HepG2 (cell line): ENCODE measurements around the gene SLC25A48. TPM values are rescaled to one million over a fixed set of nuclear protein-coding genes. Genes with fewer than 3 reads are reported as not detected.

Experiments used
- NFRKB ChIP-seq: fragments of 450-650 bp; IDR thresholded peaks from 2 replicates; pipeline ENCODE4 v1.6.1; 2017
- SAP130 ChIP-seq: IDR thresholded peaks from 2 replicates; pipeline ENCODE4 v1.6.1; 2016; ENCODE audit warnings: low read depth
- SMARCE1 ChIP-seq: fragments of 450-650 bp; IDR thresholded peaks from 2 replicates; pipeline ENCODE4 v1.6.1; 2017; ENCODE audit warnings: borderline replicate concordance
- SP140L ChIP-seq: sonication (generic); formaldehyde crosslinking; IDR thresholded peaks from 2 replicates; pipeline ENCODE4 v1.4.0; 2020; ENCODE audit warnings: missing genetic modification reagents, borderline replicate concordance
- ZSCAN9 ChIP-seq: IDR thresholded peaks from 2 replicates; pipeline ENCODE4 v1.6.1; 2016; ENCODE audit warnings: borderline replicate concordance
- polyA plus RNA-seq, 8 experiments: library from polyadenylated mRNA; depleted of rRNA in 3 of 8; stranded (reverse) in 7 of 8; unstranded in 1 of 8; fragments of >200 nt; fragmentation: Illumina TruSeq in 4 of 8; extraction: Trizol in 4 of 8; gene quantifications; 2 replicates each; pipeline versions ENCODE4 v1.2.1 to v1.2.3, GENCODE V29; 2011 to 2016; ENCODE audit warnings: low read depth in 4 of 8, missing spikeins in 1 of 8, mixed read lengths in 1 of 8; ENCODE audit not compliant: insufficient read depth in 1 of 8
- total RNA-seq, 5 experiments: library from RNA; depleted of rRNA; stranded (reverse); fragments of >200 nt; fragmentation: Illumina TruSeq; extraction: Trizol; gene quantifications; 2 replicates each; pipeline ENCODE4 v1.2.3, GENCODE V29; 2016; ENCODE audit warnings: low read depth in 1 of 5
- TF ChIP-seq, protein P1 (sequence below): sonication (generic); formaldehyde crosslinking; IDR thresholded peaks from 2 replicates; pipeline ENCODE4 v1.9.0; 2021; ENCODE audit warnings: missing genetic modification reagents, borderline replicate concordance
- TF ChIP-seq, protein P2 (sequence below): sonication (generic); formaldehyde crosslinking; IDR thresholded peaks from 2 replicates; pipeline ENCODE4 v1.5.0; 2020; ENCODE audit warnings: mild to moderate bottlenecking, missing genetic modification reagents, borderline replicate concordance
- TF ChIP-seq, protein P3 (sequence below): IDR thresholded peaks from 2 replicates; pipeline ENCODE4 v1.6.1; 2016; ENCODE audit warnings: low read depth

The SLC25A48 gene
- total and polyA plus RNA-seq, 2 of the 13 experiments (the other 11 are each of a cell fraction or from before 2014, with no cell fraction given), result 0.17 to 4.5 TPM

GRCh38 chr5:135829179-135829578 lies 5.3 kb upstream of the SLC25A48 start (continued):
- TF ChIP-seq SMARCE1 (no peak), SP140L (CRISPR knock-in tag) (no peak), ZSCAN9 (no peak), SAP130 (CRISPR knock-in tag) (no peak), NFRKB (no peak)
- TF ChIP-seq, protein P1, sequence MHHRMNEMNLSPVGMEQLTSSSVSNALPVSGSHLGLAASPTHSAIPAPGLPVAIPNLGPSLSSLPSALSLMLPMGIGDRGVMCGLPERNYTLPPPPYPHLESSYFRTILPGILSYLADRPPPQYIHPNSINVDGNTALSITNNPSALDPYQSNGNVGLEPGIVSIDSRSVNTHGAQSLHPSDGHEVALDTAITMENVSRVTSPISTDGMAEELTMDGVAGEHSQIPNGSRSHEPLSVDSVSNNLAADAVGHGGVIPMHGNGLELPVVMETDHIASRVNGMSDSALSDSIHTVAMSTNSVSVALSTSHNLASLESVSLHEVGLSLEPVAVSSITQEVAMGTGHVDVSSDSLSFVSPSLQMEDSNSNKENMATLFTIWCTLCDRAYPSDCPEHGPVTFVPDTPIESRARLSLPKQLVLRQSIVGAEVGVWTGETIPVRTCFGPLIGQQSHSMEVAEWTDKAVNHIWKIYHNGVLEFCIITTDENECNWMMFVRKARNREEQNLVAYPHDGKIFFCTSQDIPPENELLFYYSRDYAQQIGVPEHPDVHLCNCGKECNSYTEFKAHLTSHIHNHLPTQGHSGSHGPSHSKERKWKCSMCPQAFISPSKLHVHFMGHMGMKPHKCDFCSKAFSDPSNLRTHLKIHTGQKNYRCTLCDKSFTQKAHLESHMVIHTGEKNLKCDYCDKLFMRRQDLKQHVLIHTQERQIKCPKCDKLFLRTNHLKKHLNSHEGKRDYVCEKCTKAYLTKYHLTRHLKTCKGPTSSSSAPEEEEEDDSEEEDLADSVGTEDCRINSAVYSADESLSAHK (CRISPR knock-in tag), result no peak
- TF ChIP-seq, protein P2, sequence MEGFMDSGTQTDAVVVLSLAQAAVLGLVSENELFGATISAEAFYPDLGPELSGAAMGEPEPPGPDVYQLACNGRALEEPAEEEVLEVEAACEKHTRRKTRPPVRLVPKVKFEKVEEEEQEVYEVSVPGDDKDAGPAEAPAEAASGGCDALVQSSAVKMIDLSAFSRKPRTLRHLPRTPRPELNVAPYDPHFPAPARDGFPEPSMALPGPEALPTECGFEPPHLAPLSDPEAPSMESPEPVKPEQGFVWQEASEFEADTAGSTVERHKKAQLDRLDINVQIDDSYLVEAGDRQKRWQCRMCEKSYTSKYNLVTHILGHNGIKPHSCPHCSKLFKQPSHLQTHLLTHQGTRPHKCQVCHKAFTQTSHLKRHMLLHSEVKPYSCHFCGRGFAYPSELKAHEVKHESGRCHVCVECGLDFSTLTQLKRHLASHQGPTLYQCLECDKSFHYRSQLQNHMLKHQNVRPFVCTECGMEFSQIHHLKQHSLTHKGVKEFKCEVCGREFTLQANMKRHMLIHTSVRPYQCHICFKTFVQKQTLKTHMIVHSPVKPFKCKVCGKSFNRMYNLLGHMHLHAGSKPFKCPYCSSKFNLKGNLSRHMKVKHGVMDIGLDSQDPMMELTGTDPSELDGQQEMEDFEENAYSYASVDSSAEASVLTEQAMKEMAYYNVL (CRISPR knock-in tag), result no peak
- TF ChIP-seq, protein P3, sequence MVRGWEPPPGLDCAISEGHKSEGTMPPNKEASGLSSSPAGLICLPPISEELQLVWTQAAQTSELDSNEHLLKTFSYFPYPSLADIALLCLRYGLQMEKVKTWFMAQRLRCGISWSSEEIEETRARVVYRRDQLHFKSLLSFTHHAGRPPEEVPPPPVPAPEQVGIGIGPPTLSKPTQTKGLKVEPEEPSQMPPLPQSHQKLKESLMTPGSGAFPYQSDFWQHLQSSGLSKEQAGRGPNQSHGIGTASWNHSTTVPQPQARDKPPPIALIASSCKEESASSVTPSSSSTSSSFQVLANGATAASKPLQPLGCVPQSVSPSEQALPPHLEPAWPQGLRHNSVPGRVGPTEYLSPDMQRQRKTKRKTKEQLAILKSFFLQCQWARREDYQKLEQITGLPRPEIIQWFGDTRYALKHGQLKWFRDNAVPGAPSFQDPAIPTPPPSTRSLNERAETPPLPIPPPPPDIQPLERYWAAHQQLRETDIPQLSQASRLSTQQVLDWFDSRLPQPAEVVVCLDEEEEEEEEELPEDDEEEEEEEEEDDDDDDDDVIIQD (CRISPR knock-in tag), result no peak
